Upper lobe of left lung (tissue), 4 donors: Measurements from ENCODE around the gene PFKL.

ENCODE experiments used
- EP300 ChIP-seq, 4 donors: sonication (generic); formaldehyde crosslinking; IDR thresholded peaks; one replicate each; pipeline ENCODE4 v1.5.1; 2017; ENCODE audit warnings: antibody characterized with exemption in 4 of 4, control low read depth in 2 of 4
- POLR2A ChIP-seq, 4 donors: fragments of 450-650 bp; IDR thresholded peaks; one replicate each; pipeline ENCODE4 v1.5.1; 2016 to 2017; ENCODE audit warnings: antibody characterized with exemption in 4 of 4, mild to moderate bottlenecking in 2 of 4
- TF ChIP-seq, protein P1 (sequence below), 6 experiments: fragments of 450-650 bp in 4 of 6; fragments of 200-600 bp in 2 of 6; sonication (generic) in 2 of 6; IDR thresholded peaks; one replicate each; pipeline ENCODE4 v1.5.1; 2016 to 2019; ENCODE audit warnings: antibody characterized with exemption in 6 of 6

- TF ChIP-seq, protein P1, sequence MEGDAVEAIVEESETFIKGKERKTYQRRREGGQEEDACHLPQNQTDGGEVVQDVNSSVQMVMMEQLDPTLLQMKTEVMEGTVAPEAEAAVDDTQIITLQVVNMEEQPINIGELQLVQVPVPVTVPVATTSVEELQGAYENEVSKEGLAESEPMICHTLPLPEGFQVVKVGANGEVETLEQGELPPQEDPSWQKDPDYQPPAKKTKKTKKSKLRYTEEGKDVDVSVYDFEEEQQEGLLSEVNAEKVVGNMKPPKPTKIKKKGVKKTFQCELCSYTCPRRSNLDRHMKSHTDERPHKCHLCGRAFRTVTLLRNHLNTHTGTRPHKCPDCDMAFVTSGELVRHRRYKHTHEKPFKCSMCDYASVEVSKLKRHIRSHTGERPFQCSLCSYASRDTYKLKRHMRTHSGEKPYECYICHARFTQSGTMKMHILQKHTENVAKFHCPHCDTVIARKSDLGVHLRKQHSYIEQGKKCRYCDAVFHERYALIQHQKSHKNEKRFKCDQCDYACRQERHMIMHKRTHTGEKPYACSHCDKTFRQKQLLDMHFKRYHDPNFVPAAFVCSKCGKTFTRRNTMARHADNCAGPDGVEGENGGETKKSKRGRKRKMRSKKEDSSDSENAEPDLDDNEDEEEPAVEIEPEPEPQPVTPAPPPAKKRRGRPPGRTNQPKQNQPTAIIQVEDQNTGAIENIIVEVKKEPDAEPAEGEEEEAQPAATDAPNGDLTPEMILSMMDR (IDR thresholded peaks at IDR 0.05) = no peak
- TF ChIP-seq EP300 (IDR thresholded peaks at IDR 0.05) (no peak), POLR2A (IDR thresholded peaks at IDR 0.05) (no peak)
Measured at GRCh38 chr21:44356160-44356559, 56.3 kb downstream of the PFKL start.
